Gastroesophageal sphincter (tissue), 3 donors: ENCODE measurements around the gene TSPAN17.
A peak's percentile ranks its signal among the peaks of the same experiment; 100 is the strongest.

Experiments
- CTCF ChIP-seq, 4 experiments: fragments of 200-600 bp in 2 of 4; fragments of 450-650 bp in 2 of 4; sonication (generic) in 1 of 4; IDR thresholded peaks; one replicate each; pipeline ENCODE4 v1.5.1; 2017 to 2019; ENCODE audit warnings: antibody characterized with exemption in 4 of 4, mild to moderate bottlenecking in 2 of 4, moderate library complexity in 2 of 4
- POLR2A ChIP-seq, 2 donors: fragments of 450-650 bp; IDR thresholded peaks; one replicate each; pipeline ENCODE4 v1.6.1; 2017; ENCODE audit warnings: antibody characterized with exemption in 2 of 2, mild to moderate bottlenecking in 2 of 2, moderate library complexity in 1 of 2
- POLR2AphosphoS5 ChIP-seq: sonication (generic); formaldehyde crosslinking; IDR thresholded peaks from one replicate; pipeline ENCODE4 v1.6.1; 2017; ENCODE audit warnings: antibody characterized with exemption

GRCh38 chr5:176660860-176661641, 13.8 kb downstream of the TSPAN17 start:
- TF ChIP-seq CTCF (IDR thresholded peaks at IDR 0.05) (peak in 3 of 4 experiments; percentile 73 to 98 (median 83)), POLR2A (IDR thresholded peaks at IDR 0.05) (no peak), POLR2AphosphoS5 (no peak)
